ENCODE measurements around the gene ARMC3.
"Not testable (repeated sequence)": the region's sequence is repeated elsewhere in the genome, so short reads cannot be mapped to it uniquely, and the experiment has no call there.

Gene ARMC3, protein sequence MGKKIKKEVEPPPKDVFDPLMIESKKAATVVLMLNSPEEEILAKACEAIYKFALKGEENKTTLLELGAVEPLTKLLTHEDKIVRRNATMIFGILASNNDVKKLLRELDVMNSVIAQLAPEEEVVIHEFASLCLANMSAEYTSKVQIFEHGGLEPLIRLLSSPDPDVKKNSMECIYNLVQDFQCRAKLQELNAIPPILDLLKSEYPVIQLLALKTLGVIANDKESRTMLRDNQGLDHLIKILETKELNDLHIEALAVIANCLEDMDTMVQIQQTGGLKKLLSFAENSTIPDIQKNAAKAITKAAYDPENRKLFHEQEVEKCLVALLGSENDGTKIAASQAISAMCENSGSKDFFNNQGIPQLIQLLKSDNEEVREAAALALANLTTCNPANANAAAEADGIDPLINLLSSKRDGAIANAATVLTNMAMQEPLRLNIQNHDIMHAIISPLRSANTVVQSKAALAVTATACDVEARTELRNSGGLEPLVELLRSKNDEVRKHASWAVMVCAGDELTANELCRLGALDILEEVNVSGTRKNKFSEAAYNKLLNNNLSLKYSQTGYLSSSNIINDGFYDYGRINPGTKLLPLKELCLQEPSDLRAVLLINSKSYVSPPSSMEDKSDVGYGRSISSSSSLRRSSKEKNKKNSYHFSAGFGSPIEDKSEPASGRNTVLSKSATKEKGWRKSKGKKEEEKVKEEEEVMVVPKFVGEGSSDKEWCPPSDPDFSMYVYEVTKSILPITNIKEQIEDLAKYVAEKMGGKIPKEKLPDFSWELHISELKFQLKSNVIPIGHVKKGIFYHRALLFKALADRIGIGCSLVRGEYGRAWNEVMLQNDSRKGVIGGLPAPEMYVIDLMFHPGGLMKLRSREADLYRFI

DNA sequence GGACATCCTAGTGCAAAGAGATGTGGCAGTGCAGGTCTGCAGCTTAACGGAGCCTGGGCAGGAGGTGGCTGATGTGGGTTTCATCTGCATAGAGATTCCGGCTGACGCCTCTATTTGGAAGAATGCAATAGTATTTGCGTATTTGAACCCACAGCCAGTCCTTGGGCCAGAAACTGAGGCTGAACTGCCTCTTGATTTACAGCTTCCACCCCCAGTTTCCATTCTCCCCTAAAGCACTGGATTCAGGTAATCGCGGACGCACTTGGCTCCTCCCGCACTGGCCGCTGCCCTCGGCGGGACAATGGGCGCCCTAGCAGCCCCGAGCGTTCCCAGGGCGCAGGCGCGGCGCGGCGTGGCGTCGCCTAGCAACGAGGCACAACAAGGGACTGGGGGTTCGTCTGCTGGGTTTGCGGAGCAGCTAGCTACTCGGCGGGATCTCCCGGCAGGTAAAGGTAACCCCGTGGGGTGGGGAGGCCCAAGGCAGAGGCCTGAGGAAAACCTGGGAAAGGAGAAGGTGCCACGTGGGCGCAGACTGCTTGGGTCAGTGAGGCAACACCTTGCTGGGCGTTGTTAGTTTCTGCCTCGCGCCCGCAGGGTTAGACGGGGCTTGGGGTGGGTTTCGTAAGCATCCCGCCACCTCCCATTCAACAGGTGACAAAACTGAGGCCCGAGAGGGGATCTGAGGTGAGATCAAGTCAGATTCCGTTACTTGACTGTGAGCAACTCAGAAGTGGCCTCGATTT is at the start of gene ARMC3:
Gene ARMC3 (plus strand): TSS at position 393 of the 743 bp plus-strand sequence. CDS start 3,944 bp downstream, outside the sequence.
- peak; percentile 59 for DNase-seq

DNA sequence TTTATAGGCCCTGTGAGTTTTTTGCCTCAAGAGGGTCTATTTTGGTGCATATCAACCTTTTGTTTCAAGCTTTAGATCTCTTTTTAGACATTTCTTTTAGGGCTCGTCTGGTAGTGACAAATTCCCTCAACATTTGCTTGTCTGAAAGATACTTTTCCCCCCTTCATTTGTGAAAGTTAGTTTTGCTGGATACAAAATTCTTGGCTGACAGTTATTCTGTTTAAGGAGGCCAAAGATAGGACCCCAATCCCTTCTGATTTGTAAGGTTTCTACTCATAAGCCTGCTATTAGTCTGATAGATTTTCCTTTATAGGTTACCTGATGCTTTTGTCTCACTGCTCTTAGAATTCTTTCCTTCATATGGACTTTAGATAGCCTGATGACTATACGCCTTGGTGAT is 36.1 kb upstream of the ARMC3 start:
- DNase-seq: no peak

DNA sequence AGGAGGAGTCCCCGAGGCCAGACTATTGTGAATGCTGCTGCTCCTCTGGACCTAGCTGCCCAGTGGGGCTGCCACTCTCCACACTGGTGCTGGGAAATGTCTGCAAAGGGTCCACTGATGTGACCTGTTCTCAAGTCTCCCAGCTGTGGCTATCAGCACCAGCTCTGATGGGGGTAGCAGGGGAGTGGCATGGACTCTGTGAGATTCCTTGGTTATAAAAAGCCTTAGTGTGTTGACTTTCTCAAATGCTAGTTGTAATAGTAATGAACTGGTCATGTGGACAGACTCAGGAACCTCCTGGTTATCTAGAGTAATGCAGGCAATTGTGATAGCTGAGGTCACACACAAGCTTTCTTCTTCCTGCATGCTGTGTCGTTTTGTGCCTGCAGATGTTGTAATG is 34.1 kb upstream of the ARMC3 start:
- DNase-seq: no peak

DNA sequence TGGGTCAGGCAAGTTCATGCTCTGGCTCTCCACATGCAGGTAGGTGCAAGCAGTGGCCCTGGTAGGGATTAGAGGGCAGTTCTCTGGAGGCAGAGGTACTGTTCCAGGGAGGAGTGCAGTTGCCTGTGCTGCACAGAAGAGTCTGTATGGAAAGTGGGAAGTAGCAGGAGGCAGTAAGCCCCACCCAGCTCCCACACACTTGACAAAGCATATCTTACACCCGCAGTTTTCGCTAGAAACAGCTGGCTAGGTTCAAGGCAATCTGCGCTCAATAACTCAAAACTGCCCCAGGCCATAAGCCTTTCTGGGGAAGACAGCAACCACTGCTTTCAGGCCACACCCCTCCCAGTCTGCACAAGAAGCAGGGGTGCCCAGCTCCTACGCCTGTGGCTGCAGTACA is 33.1 kb upstream of the ARMC3 start:
- no peak for DNase-seq

DNA sequence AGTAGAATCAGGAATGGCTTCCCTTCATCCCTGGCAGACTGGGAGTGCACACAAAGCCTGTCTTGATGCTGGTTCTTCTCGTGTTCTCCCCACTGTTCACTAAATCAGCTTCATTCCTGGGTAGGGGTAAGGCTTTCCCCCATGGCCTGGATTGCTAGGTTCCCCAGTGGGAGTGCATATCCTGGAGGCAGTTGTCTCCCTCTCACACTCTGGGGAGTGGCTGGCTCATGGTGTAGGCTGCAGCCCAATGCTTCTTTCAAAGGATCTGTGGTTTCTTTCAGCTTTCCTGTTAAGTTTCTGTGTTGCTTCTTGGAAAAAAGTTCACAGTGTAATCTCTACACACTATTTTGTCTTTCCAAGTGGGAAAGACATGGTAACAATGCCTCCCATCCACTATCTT is 32.6 kb upstream of the ARMC3 start:
- no peak for DNase-seq

DNA sequence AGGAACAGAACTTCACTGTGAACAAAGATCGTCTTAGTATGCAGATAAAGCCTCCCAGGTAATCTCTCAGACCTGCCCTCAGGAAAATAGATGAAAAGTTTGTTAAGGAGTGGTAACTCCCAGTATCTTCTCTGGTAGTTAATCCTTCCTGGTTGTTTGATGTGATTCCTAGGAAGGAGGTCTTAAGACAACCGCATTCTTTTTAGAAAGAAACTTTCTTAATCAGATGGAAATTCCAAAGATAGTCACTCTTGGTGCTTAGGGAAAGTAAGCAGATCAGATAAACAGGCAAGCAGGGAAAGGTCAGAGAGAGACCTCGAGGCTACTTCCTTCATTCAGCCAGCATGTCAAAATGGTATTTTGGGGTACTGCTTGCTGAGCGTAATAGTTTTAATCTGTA is 30.5 kb upstream of the ARMC3 start:
- DNase-seq: no peak

DNA sequence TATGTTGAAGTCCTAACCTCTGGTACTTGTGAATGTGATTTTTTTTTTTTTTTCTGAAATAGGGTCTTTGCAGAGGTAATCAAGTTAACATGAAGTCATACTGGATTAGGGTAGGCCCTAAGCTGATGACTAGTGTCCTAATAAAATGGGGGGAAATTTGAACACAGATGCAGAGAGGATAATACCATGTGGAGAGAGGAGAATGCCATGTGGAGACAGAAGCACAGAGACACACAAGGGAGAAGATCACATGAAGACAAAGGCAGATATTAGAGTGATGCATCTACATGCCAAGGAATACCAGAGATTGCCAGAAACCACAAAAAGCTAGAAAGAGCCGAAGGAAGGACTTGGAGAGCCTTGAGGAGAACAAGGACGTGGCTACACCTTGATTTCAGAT is 28.5 kb upstream of the ARMC3 start:
- DNase-seq: no peak

DNA sequence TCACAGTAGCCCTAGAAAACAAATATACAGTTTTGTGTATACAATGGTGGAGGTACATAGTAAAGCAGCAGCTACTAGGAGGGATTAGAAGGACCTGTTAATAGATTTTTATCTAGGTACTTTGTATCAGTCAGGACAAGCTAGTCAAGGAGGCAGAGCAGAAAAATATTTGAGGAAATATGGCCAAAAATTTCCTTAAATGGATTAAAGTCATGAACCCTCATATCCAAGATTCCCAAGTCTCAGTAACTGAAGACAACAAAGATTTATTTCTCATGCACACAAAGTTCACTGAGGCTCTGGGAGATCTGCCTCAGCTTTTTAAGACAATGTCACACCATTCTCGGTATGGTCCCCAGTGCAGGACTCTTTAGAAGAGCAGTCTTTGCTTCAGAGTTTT is 28.1 kb upstream of the ARMC3 start:
- no peak for DNase-seq

DNA sequence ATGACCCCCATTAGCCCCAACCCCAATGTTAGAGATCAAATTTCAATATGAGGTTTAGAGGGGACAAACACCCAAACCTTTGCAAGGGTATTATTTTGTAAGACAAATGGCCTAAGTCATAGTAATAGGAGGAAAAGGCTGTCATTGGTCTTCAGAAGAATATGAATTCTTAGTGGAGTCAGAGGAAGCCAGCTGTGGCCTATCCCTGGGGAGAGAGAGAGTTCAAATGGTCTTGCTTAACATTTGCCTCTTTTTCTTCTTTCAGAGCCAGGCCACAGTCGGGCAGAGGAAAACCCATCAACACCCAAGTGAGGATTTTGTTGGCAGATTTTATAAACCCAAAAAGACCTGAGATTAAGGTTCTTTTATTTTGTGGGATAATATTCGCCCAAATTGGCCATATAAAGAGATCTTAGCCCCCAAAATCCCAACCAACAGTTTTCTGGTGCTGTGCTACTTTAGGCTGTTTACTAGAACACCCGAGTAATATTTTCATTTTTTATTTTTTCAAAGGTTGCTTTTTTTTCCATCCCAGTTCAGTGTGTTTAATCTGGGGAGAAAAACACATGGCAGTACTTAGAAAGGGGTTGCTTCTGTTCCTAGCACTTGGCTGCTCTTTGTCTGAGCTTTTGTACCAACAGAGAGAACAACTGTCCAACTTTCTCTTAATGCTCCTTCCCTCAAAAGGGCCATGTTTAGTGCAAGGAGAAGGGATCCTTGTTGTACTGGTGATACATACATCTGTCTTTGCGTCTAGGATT is 26.8 kb upstream of the ARMC3 start:
- DNase-seq: no peak

DNA sequence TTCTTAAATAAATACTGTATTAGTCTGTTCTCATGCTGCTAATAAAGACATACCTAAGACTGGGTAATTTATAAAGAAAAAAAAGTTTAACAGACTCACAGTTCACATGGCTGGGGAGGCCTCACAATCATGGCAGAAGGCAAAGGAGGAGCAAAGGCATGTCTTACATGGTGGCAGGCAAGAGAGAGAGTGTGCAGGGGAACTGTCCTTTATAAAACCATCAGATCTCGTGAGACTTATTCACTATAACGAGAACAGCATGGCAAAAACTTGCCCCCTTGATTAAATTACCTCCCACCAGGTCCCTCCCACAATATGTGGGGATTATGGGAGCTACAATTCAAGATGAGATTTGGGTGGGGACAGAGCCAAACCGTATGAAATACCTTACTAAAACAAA is 25.7 kb upstream of the ARMC3 start:
- not testable (repeated sequence) for DNase-seq

DNA sequence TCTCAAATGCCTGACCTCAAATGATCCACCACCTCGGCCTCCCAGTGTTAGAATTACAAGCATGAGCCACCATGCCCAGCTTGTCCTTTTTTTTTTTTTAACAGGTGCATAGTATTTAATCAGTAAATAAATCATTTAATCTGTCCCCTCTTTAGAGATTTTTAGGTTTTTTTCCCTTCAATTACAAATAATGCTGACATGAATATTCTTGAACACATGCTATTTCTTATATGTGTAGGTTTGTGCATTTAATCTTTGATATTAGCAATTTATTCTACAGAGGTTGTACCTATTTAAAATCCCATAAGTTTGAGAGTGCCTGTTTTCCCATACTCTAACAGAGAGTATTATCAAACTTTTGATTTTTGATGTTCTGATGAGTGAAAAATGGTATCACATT is 24.2 kb upstream of the ARMC3 start:
- no peak for DNase-seq

DNA sequence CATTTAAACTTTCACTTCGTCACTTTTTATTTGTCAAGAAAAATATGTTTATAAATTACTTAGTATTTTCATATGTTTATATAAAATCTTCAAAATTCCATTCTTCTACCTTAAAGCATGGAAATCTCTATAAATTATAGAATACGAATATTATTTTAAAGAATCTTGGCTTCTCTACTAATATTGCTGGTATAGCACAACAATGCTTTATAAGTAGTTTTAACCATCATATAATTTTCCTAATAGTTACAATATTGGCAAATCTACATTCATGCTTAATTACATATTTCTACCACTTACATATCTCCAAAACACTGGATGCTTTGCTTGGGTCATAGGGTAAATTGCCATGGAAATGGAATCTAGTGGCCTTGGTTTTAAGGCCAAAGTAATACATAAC is 21.1 kb upstream of the ARMC3 start:
- DNase-seq: no peak

DNA sequence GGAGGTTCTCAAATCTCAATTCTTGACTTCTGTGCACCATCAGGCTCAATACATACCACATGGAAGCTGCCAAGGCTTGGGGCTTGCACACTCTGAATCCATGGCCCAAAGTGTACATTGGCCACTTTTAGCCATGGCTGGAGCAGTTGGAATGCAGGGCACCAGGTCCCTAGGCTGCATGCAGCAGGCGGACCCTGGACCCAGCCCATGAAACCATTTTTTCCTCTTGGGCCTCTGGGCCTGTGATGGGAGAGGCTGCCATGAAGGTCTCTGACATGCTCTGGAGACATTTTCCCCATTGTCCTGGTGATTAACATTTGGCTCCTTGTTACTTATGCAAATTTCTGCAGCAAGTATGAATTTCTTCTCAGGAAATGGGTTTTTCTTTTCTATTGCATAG is 19.0 kb upstream of the ARMC3 start:
- no peak for DNase-seq

DNA sequence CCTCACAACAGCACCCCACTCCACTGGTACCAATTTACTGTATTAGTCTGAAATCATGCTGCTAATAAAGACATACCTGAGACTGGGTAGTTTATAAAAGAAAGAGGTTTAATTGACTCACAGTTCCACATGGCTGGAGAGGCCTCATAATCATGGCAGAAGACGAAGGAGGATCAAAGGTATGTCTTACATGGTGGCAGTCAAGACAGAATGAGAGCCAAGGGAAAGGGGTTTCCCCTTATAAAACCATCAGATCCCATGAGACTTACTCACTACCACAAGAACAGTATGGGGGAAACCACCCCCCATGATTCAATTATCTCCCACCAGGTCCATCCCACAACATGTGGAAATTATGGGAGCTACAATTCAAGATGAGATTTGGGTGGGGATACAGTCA is 18.2 kb upstream of the ARMC3 start:
- DNase-seq: not testable (repeated sequence)

DNA sequence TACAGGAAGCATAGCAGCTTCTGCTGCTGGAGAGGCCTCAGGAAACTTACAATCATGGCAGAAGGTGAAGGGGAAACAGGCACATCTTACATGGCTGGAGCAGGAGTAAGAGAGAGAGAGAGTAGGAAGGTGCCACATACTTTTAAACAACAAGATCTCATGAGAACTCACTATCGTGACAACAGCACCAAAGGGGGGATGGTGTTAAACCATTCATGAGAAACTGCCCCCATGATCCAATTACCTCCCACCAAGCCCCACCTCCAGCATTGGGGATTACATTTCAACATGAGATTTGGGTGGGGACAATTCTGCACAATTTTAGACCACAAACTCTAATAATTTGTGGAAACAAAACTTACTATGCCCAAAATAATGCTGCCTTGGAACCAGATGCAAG is 16.8 kb upstream of the ARMC3 start:
- no peak for DNase-seq

DNA sequence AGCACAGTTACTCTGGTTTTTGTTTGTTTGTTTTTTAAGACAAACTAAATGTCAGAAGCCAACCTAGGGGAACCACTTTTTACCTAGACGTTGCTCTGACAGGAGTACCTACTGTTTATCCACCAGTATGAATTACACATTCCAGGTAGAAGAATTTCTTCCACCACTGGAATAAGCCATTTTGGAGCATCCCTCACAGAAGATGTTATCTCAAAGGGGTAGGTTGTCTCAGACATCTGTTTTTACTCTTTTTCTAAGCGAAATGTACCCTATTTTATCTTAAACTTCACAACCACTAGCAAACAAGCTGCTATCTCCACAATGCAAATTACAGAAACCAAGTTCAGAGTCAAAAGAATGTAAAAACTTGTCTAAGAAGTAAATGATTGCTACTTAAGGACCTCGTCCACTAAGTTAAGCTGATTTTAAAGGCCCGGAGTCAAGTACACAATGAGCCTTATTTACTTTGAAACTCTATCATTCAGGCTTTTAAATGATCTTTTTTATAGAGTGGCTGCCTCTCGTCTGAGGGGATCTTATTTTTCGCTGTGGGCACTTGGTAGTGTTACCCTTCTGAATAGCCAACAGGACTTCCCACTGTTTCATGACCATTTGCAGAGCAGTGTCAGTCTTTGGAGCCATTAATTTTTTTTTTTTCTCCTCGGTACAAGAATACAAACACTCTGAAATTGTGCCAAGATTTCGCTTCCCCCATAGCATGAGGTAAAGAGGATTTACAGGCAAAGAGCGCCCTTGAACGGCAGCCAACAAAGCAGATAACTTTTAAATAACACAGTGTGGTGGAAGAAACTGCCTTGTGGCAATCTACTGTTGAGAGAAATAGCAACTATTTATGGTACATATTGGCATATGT is 15.7 kb upstream of the ARMC3 start:
- DNase-seq: no peak

DNA sequence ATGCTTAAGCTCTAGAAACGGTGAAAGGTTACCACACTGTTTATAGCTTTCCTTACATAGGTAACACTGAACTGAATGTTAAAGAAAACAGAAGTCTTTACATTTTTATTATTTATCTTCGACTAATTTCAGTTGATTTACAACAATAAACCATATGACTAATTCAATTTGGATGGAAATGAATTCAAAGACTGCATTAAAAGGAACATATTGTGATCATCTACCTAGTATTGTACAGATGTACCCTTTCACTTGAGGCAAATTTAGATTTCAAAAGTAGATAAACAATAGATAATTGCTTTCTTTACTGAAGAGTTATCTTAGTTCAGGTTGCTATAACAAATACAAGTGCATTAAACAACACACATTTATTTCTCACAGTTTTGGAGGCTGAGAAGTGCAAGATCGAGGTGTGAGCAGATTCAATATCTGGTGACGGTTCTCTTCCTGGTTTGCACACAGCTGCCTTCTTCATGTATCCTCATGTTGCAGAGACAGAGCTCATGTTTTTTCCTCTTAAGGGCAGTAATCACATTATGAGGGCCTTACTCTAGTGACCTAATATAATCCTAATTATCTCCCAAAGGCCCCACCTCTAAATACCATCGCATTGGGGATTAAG is 15.0 kb upstream of the ARMC3 start:
- DNase-seq: no peak

DNA sequence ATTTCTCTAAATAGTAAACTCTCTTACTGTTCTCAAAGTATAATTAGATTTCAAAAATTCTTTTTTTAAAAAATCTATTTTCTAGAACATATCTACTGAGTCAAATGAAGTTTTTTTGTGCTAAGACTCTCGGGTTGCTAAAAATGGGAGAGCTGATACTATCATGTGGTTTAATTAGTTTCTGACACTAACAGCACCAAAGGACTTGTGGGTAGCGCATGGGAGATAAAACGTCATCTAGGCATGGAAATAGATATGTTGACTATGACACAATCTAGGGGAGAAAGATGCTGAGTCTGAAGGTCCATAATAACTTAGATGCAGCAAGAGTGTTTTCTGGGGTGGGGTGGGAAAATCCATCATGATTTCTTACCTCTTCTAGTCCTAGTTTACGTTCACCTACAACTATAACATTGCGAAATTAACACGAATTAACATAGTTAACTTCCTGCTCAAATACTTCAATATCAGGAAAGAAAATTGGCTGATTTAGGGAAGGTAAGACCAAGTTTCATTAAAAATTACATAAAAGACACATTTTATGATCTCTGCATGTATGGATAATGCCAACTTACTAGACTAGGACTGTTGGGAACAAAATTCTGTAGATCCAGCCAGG is 14.3 kb upstream of the ARMC3 start:
- DNase-seq: no peak

DNA sequence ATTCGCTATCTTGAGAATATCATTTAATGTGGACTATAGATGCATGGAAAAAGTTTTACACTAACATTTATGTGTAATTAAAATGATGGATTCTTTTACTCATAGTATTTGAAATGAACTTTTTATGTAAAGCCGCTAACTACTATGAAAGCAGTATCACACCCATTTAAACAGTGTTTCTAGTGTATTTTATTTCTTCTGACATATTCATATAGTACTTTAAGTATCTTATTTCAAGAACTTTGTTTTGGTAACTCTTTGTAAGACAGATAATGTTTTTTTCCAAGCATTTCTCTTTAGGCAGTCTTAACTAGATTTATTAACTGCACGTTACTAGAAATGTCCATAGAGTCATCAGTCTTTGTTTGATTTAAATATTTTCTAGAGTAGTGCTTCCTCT is 12.5 kb upstream of the ARMC3 start:
- DNase-seq: no peak

DNA sequence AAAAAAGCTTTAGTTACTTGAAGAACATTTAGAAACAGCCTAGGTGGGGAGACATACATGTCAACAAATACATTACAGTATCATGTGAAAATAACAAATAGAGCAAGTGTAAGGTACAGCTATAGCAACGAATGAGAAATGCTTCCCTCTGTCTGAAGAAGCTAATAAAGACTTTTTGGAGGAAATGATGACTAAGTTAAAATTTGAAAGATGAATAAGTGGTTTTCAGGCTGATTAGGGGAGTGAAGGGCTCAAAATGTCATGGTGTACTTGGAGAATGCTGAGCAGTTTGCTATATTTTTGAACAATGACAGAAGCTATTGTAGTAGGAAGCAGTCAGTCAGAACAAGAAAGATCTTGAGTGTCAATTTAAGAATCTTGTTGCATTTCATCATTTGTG is 2.8 kb upstream of the ARMC3 start:
- no peak for DNase-seq

DNA sequence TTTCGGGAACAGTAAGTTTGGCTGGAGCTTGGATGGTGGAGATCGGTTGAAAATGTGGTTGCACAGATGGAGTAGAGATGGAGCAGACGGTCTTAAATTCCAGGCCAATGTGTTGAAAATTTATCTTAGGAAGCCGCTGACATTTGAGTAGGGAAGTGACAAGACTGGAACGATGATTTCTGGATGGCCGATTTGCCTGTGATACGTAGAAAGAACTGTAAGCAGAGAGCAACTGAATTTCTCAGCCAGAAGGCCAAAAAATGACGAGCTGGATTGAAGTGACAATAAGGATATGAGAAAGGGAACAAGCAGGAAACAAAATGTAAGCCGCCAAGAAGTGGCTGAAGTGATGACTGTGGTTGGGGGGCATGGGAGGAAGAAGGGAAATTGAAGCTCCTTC is 687 bp upstream of the ARMC3 start:
- no peak for DNase-seq

All from activated CD4-positive, alpha-beta T cell treated with anti-CD3 and anti-CD28 coated beads, Interleukin-2, amount 50 U/mL, for 16 hours (primary cell).